Esophagus mucosa (tissue), 1 donor: Measurements from ENCODE around the gene SAXO2. TPM values are rescaled to one million over a fixed set of nuclear protein-coding genes. Genes with fewer than 3 reads are reported as not detected.
"Not testable (repeated sequence)": the region's sequence is repeated elsewhere in the genome, so short reads cannot be mapped to it uniquely, and the experiment has no call there.

Source experiments
- ATAC-seq: fragments of 200-7000 bp; cut with Tn5 transposase; one replicate; pipeline ENCODE4 v1.9.1; 2020
- total RNA-seq: library from RNA; stranded (reverse); gene quantifications from one replicate; pipeline ENCODE4 v1.2.4, GENCODE V29; 2023
- donor health status: DM: yes; HTN: yes; CAD: no.

The SAXO2 gene
- total RNA-seq, 1 donor from 2014 or later, result 0.80 TPM

- ATAC-seq, result not testable (repeated sequence)
Observed at GRCh38 chr15:82286475-82286874, 23.9 kb downstream of the SAXO2 start.

GRCh38 chr15:82288202-82288601 lies 25.6 kb downstream of the SAXO2 start:
- ATAC-seq, result not testable (repeated sequence)

DNA sequence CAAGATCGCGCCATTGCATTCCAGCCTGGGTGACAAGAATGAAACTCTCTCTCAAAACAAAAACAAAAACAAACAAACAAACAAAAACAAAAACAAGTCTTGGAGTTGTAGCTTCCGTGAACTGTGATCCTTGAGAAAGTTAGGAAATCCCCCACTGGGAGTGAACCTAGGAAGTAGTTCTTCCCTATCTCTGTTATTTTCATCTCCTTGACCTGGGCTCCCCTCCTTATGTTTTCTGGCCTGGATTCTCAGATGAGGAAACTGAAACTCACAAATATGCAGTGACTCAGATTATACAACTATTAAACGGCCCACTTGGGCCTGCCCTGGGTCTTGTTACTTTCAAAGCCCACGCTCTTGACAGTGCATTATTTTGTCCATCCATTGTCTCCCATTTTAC lies 29.7 kb downstream of the SAXO2 start:
- ATAC-seq, result no peak

DNA sequence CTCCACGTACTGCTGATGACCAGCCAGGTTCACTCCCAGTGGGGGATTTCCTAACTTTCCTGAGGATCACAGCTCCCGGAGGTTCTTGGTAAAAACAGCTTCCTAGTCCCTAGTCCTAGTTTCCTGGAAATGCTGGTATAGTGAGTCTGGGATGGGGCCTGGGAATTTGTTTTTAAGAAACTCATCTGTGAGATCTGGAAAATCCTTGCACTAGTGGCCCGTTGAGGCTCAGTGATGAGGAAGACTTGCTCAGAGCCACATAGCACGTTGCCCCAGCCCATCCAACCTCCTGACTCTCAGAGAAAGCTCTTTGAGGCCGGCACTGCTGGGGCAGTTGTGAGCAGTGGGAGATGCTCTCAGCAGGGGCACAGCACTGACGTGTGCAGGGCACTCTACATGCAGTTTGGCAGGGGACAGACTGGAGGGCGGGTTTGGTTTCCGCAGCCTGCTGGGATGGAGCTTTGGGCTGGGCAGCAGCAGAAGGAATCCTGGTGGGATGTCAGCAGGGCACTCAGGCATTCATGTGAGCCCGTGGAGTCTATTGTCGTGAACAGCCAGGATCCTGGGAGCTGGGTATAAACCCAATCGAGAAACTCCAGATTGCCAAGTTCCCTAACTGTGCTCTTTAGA lies 31.6 kb downstream of the SAXO2 start:
- ATAC-seq, result no peak

GRCh38 chr15:82297546-82297945 lies 34.9 kb downstream of the SAXO2 start:
- ATAC-seq, result no peak

DNA sequence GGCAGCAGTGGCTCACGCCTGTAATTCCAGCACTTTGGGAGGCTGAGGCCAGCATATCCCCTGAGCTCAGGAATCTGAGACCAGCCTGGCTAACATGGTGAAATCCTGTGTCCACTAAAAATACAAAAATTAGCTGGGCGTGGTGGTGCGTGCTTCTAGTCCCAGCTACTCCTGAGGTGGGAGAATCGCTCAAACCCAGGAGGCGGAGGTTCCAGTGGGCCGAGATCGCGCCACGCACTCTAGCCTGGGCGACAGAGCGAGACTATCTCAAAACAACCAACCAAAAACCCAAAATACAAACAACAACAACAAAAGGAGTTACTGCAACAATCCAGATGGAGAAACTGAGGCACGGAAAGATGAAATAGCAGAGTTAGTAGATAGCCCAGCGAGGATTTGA lies 35.4 kb downstream of the SAXO2 start:
- ATAC-seq, result no peak

DNA sequence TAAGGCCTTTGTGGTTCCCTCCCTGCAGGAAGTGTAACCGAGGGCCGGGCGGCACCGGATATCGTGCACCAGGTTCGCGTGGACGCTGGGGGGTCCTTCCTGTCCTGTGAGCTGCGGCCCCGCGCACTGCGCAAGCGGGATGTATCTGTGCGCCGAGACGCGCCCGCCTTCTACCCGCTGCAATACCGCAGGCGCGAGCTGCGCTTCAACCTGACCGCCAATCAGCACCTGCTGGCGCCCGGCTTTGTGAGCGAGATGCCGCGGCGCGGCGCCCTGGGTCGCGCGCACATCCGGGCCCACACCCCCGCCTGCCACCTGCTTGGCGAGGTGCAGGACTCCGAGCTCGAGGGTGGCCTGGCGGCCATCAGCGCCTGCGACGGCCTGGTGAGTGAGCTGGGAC lies 35.9 kb downstream of the SAXO2 start:
- no peak for ATAC-seq

DNA sequence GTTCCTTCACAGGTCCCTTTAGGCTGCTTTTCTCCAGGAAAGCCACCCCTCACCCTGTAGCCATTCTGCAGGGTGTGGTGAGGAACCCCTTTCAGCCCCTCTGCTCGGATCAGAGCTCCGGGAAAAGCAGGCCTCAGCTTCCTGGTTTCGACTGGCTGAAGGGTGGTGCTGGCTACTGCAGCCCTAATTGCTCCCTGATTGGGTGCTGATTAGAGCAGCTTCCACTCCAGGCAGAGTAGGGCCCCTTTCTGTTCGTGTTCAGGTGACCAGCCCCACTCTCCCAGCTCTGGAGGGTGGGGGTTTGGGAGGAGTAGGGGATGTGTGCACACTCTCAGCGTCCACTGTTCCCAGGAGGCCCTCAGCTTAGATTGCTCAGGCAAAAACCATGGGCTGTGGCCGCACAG lies 36.9 kb downstream of the SAXO2 start:
- not testable (repeated sequence) for ATAC-seq

GRCh38 chr15:82300326-82300725 lies 37.7 kb downstream of the SAXO2 start:
- ATAC-seq, result not testable (repeated sequence)

GRCh38 chr15:82300883-82301282 lies 38.3 kb downstream of the SAXO2 start:
- no peak for ATAC-seq

- ATAC-seq, result no peak
Observed at GRCh38 chr15:82301296-82302016, 38.8 kb downstream of the SAXO2 start.

GRCh38 chr15:82303956-82304777 lies 41.5 kb downstream of the SAXO2 start:
- no peak for ATAC-seq

- ATAC-seq, result no peak
Observed at GRCh38 chr15:82304778-82305090, 42.1 kb downstream of the SAXO2 start.

- no peak for ATAC-seq
Observed at GRCh38 chr15:82305621-82306048, 43.0 kb downstream of the SAXO2 start.

DNA sequence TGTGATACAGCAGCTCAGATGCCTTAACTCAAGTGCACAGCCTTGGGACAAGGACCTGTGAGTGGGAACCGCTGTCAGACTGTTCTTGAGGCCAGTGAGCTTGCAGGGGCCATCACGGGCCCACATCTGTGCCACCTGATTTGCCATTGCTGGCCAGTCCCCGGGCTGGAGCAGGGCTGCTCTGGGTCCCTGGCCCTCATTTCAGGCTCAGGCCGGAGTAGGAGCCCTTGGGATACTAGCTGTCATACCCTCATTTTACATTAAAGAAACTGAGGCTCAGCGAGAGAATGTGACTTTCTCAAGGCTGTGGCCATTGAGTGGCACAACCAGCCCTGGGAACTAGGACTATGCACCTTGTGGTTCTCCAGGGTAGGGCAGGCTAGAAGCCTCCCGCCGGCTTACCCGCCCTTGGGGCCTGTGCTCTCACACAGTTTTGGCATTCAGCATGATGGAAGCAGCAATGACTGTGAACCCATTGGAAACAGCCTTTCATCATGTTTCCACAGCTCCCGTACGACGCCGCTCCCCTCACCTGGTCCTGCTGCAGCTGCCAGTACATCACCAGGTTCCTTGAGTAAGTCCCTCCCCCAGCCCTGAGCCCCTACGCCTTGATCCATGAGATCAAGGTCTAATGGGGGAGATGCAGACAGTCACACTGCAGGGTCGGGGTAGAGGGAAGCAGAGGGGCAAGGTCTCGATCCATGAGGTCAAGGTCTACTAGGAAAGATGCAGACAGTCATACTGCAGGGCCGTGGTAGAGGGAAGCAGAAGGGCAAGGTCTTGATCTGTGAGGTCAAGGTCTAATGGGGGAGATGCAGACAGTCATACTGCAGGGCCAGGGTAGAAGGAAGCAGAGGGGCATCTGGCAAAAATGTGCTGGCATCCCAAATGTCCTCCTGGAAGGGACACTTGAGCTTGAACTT lies 44.4 kb downstream of the SAXO2 start:
- ATAC-seq, result no peak

- no peak for ATAC-seq
Observed at GRCh38 chr15:82307714-82308081, 45.1 kb downstream of the SAXO2 start.

DNA sequence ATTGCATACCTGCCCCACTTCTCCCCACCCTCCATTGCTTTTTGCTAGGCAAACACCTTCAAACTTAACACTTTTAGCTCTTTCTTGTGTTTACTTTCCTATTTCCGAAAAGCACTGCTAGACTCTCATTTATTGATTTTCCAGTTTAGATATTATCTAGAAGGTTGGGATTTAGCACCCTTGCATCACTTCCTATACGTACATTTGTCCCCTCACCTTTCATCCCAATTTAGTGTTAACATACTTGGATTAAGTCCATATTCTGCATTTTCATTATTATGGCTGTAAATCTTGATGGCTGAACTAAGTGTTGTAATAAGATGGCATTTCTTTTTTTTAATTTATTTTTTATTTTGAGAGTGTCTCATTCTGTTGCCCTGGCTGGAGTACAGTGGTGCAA lies 47.2 kb downstream of the SAXO2 start:
- ATAC-seq, result no peak

- not testable (repeated sequence) for ATAC-seq
Observed at GRCh38 chr15:82311321-82311720, 48.7 kb downstream of the SAXO2 start.

GRCh38 chr15:82312586-82313349 lies 50.1 kb downstream of the SAXO2 start:
- no peak for ATAC-seq

- ATAC-seq, result no peak
Observed at GRCh38 chr15:82313446-82313845, 50.8 kb downstream of the SAXO2 start.

GRCh38 chr15:82313951-82314768 lies 51.5 kb downstream of the SAXO2 start:
- not testable (repeated sequence) for ATAC-seq
